ENCODE results near the gene XPO5. TPM values are rescaled to one million over a fixed set of nuclear protein-coding genes. Genes with fewer than 3 reads are reported as not detected.

Gene XPO5
- total RNA-seq, 4 donors from 2014 or later, result 14.5 to 36.5 (median 16.0) TPM

- TF ChIP-seq CTCF (IDR thresholded peaks at IDR 0.05; ENCODE audit: low read depth), result no peak
Observed at GRCh38 chr6:43582911-43583310, 7.1 kb upstream of the XPO5 start.

GRCh38 chr6:43579171-43579570, 3.3 kb upstream of the XPO5 start:
- no peak for TF ChIP-seq CTCF (IDR thresholded peaks at IDR 0.05; ENCODE audit: low read depth)

- TF ChIP-seq CTCF (IDR thresholded peaks at IDR 0.05; ENCODE audit: low read depth), result no peak
Observed at GRCh38 chr6:43578748-43579147, 2.9 kb upstream of the XPO5 start.

GRCh38 chr6:43575105-43575771, 600 bp downstream of the XPO5 start:
- TF ChIP-seq CTCF (IDR thresholded peaks at IDR 0.05; ENCODE audit: low read depth), result no peak

DNA sequence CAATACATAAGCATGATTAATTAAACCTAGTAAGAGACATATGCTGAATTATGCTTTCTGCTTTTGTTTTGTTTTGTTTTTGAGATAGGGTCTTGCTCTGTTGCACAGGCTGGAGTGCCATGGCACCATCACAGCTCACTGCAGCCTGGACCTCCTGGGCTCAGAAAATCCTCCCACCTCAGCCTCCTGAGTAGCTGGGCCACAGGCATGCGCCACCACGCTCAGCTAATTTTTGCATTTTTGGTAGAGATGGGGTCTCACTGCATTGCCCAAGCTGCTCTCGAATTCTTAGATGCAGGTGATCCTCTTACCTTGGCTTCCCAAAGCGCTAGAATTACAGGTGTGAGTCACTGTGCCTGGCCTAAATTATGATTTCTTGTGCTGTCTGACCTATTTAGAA, 3.8 kb downstream of the XPO5 start:
- TF ChIP-seq CTCF (IDR thresholded peaks at IDR 0.05; ENCODE audit: low read depth), result no peak

- TF ChIP-seq CTCF (IDR thresholded peaks at IDR 0.05; ENCODE audit: low read depth), result no peak
Observed at GRCh38 chr6:43570876-43571441, 4.9 kb downstream of the XPO5 start.

- TF ChIP-seq CTCF (IDR thresholded peaks at IDR 0.05; ENCODE audit: low read depth), result no peak
Observed at GRCh38 chr6:43559328-43559727, 16.5 kb downstream of the XPO5 start.
